Endothelial cell of umbilical vein (primary cell): Measurements from ENCODE around the gene LGALS3BP. TPM values are rescaled to one million over a fixed set of nuclear protein-coding genes. Genes with fewer than 3 reads are reported as not detected.
A peak's percentile ranks its signal among the peaks of the same experiment; 100 is the strongest.

Experiments used
- BruUV-seq: library from RNA; stranded (reverse); fragments of 400-500 nt; replicated peaks from 2 replicates; lab custom pipeline; 2021; lab: Mats Ljungman, UMichigan
- CTCF ChIA-PET: fragments of 300-600, 350-600 bp; sonication (Branson Sonifier 250); formaldehyde crosslinking; loops from one replicate; lab custom pipeline; 2021; ENCODE audit warnings: antibody characterized with exemption, inconsistent platforms; lab: Charles Lee
- POLR2A ChIA-PET: fragments of 300-600, 350-600 bp; sonication (Branson Sonifier 250); formaldehyde crosslinking; loops from one replicate; lab custom pipeline; 2021; ENCODE audit warnings: antibody characterized with exemption, inconsistent platforms; lab: Charles Lee
- DNase-seq: peaks from one replicate; pipeline ENCODE4 v3.0.0-alpha.2; 2011; ENCODE audit warnings: low read depth, low spot score
- FAIRE-seq: peaks from 2 replicates; lab custom pipeline; 2011; peaks lifted over from hg19 to GRCh38; lab: Jason Lieb, UNC
- H2AFZ ChIP-seq: 2 replicates; pipeline ENCODE4 v1.6.0; 2012; ENCODE audit warnings: low read depth, low read length, control low read depth, inconsistent platforms
- H3K27ac ChIP-seq: 2 replicates; pipeline ENCODE4 v1.5.1; 2011; ENCODE audit warnings: low read depth, mild to moderate bottlenecking, control low read depth, low read length, moderate library complexity; ENCODE audit not compliant: insufficient read depth
- H3K27me3 ChIP-seq, 2 experiments: 2 replicates each; pipeline versions ENCODE4 v1.6.0 to v1.6.1; 2011; ENCODE audit warnings: low read length in 2 of 2, mixed read lengths in 1 of 2; ENCODE audit not compliant: control insufficient read depth in 2 of 2, insufficient read depth in 2 of 2
- H3K36me3 ChIP-seq, 2 experiments: 2 replicates in 1 of 2; 3 replicates in 1 of 2; pipeline ENCODE4 v1.5.1; 2011; ENCODE audit warnings: low read length in 2 of 2, mild to moderate bottlenecking in 1 of 2, moderate library complexity in 1 of 2; ENCODE audit not compliant: control insufficient read depth in 2 of 2, insufficient read depth in 2 of 2; ENCODE audit errors: extremely low read depth in 1 of 2
- H3K4me1 ChIP-seq: 3 replicates; pipeline ENCODE4 v1.5.1; 2011; ENCODE audit warnings: mild to moderate bottlenecking, low read length; ENCODE audit not compliant: control insufficient read depth, insufficient read depth; ENCODE audit errors: extremely low read depth
- H3K4me2 ChIP-seq: 2 replicates; pipeline ENCODE4 v1.6.1; 2011; ENCODE audit warnings: low read length, control low read depth, mixed read lengths; ENCODE audit not compliant: insufficient read depth
- H3K4me3 ChIP-seq, 3 experiments: fragments of 200-600 bp in 1 of 3; sonication (generic), shearing (Covaris generic) in 1 of 3; replicated peaks in 1 of 3; 2 replicates each; pipeline ENCODE4 v1.5.1; 2011 to 2016; ENCODE audit warnings: control low read depth in 3 of 3, low read length in 3 of 3, mild to moderate bottlenecking in 2 of 3, inconsistent platforms in 1 of 3, low read depth in 1 of 3, moderate library complexity in 1 of 3; ENCODE audit not compliant: insufficient read depth in 1 of 3
- H3K79me2 ChIP-seq: 2 replicates; pipeline ENCODE4 v1.6.0; 2012; ENCODE audit warnings: low read length, inconsistent platforms; ENCODE audit not compliant: control insufficient read depth, insufficient read depth
- H3K9ac ChIP-seq: replicated peaks from 2 replicates; pipeline ENCODE3; 2011; ENCODE audit warnings: low read length, control low read depth; ENCODE audit not compliant: insufficient read depth; ENCODE audit errors: extremely low read depth
- H3K9me1 ChIP-seq: replicated peaks from 3 replicates; pipeline ENCODE4 v1.6.0; 2011; ENCODE audit warnings: mild to moderate bottlenecking, low read length; ENCODE audit not compliant: control insufficient read depth, insufficient read depth; ENCODE audit errors: extremely low read depth
- H3K9me3 ChIP-seq: replicated peaks from 2 replicates; pipeline ENCODE4 v1.5.1; 2012; ENCODE audit warnings: low read length, inconsistent platforms; ENCODE audit not compliant: control insufficient read depth, insufficient read depth
- H4K20me1 ChIP-seq: replicated peaks from 2 replicates; pipeline ENCODE3; 2011; ENCODE audit warnings: mild to moderate bottlenecking, low read length; ENCODE audit not compliant: control insufficient read depth, insufficient read depth; ENCODE audit errors: extremely low read depth
- CTCF ChIP-seq, 2 donors: IDR thresholded peaks; 1 replicate in 1 of 2; 2 replicates in 1 of 2; pipeline ENCODE4 v1.5.1; 2011; ENCODE audit warnings: low read length in 2 of 2, mild to moderate bottlenecking in 2 of 2, moderate library complexity in 2 of 2, control low read depth in 1 of 2, inconsistent platforms in 1 of 2, low read depth in 1 of 2; ENCODE audit not compliant: insufficient read depth in 1 of 2; ENCODE audit errors: extremely low read depth in 1 of 2
- EZH2 ChIP-seq: IDR thresholded peaks from 2 replicates; pipeline ENCODE4 v1.6.1; 2012; ENCODE audit warnings: borderline replicate concordance, low read depth, mild to moderate bottlenecking, moderate library complexity, low read length, inconsistent platforms; ENCODE audit not compliant: severe bottlenecking
- FOS ChIP-seq: IDR thresholded peaks from 2 replicates; pipeline ENCODE4 v1.6.1; 2011; ENCODE audit warnings: mild to moderate bottlenecking, low read length, moderate library complexity, borderline replicate concordance; ENCODE audit not compliant: insufficient read depth
- GATA2 ChIP-seq: IDR thresholded peaks from 2 replicates; pipeline ENCODE4 v1.7.0; 2011; ENCODE audit warnings: low read depth, mild to moderate bottlenecking, moderate library complexity, mixed read lengths, low read length; ENCODE audit not compliant: insufficient read length, insufficient read depth
- JUN ChIP-seq: IDR thresholded peaks from 2 replicates; pipeline ENCODE4 v1.6.1; 2011; ENCODE audit warnings: borderline replicate concordance, low read depth; ENCODE audit not compliant: insufficient read length, insufficient read depth
- MYC ChIP-seq: IDR thresholded peaks from one replicate; pipeline ENCODE4 v1.6.1; 2011; ENCODE audit warnings: mild to moderate bottlenecking, low read depth, low read length
- POLR2A ChIP-seq: IDR thresholded peaks from 2 replicates; pipeline ENCODE4 v1.6.1; 2012; ENCODE audit warnings: low read depth, mild to moderate bottlenecking, control low read depth, low read length
- POLR2AphosphoS5 ChIP-seq: IDR thresholded peaks from 2 replicates; pipeline ENCODE4 v1.6.1; 2012; ENCODE audit warnings: low read depth, mild to moderate bottlenecking, control low read depth, low read length, moderate library complexity; ENCODE audit not compliant: insufficient read depth
- dilution Hi-C: fragments of 300-500 bp; cut with MboI; formaldehyde crosslinking; loops from one replicate; pipeline ENCODE4 v1.15.0; 2019; ENCODE audit warnings: low sequenced_read_pairs; ENCODE audit not compliant: extremely low pct_ligation_motif_present
- intact Hi-C: fragments of 100-400 bp; cut with micrococcal nuclease; formaldehyde crosslinking; loops from one replicate; pipeline ENCODE4 v1.10.0; 2022
- polyA plus RNA-seq, 4 experiments: library from polyadenylated mRNA; depleted of rRNA in 3 of 4; stranded (reverse) in 3 of 4; unstranded in 1 of 4; fragments of >200 nt; gene quantifications; 2 replicates each; pipeline versions ENCODE4 v1.2.1 to v1.2.3, GENCODE V29; 2011 to 2012; ENCODE audit warnings: missing spikeins in 1 of 4
- total RNA-seq: library from RNA; stranded (reverse); gene quantifications from 2 replicates; pipeline ENCODE4 v1.2.3, GENCODE V29; 2021

Gene LGALS3BP
- total and polyA plus RNA-seq, 2 donors (not counting 3 experiments of a cell fraction or from before 2014, with no cell fraction given), result 0.77 to 1.3 TPM

GRCh38 chr17:79011451-79012147 is 31.9 kb upstream of the LGALS3BP start:
- peak overlapping the region; percentile 62 for H3K27ac ChIP-seq
- no peaks in the 10 kb centered on the region for H4K20me1 ChIP-seq
- intact Hi-C loops, result no loop called here
- ChIA-PET POLR2A (no interaction called here), CTCF (interaction anchor here (0.7 to 1.1 kb wide), 2 partner anchors 10 to 34 kb away, joined by 3 read pairs; no protein-coding TSS in a partner anchor)
- peaks cover 28% of the 10 kb centered on the region for H3K79me2 ChIP-seq
- peak overlapping the region; percentile 32 for H2AFZ ChIP-seq
- no TSS peak for BruUV-seq
- no peaks in the 10 kb centered on the region for H3K27me3 ChIP-seq
- TF ChIP-seq JUN (peak; percentile 73), EZH2 (no peak), GATA2 (peak; percentile 83), POLR2A (no peak), POLR2AphosphoS5 (peak; percentile 59), CTCF (IDR thresholded peaks at IDR 0.05; ENCODE audit: extremely low read depth in 1 of 2, insufficient read depth in 1 of 2, low read depth in 1 of 2, low read length in 2 of 2) (no peak), FOS (peak; percentile 93), MYC (no peak)
- no peak overlapping the region for H3K9ac ChIP-seq
- peak; percentile 99 for FAIRE-seq
- peaks cover 38% of the 10 kb centered on the region for H3K4me1 ChIP-seq
- no peak overlapping the region for H3K4me3 ChIP-seq
- H3K36me3 ChIP-seq, result peaks cover 0 to 3% of the 10 kb centered on the region in 2 experiments
- H3K9me3 ChIP-seq, result no peaks in the 10 kb centered on the region
- dilution Hi-C loops, result no loop called here
- no peaks in the 10 kb centered on the region for H3K9me1 ChIP-seq
- peak; percentile 83 for DNase-seq
- H3K4me2 ChIP-seq, result peak overlapping the region; percentile 0
